Stromal cell of bone marrow (primary cell): ENCODE measurements around the gene AGPAT4.
"Not testable (repeated sequence)": the region's sequence is repeated elsewhere in the genome, so short reads cannot be mapped to it uniquely, and the experiment has no call there.

Experiments
- DNase-seq: peaks from one replicate; pipeline ENCODE4 v3.0.0-alpha.2; 2012; ENCODE audit warnings: low read depth

AGPAT4 gene, protein sequence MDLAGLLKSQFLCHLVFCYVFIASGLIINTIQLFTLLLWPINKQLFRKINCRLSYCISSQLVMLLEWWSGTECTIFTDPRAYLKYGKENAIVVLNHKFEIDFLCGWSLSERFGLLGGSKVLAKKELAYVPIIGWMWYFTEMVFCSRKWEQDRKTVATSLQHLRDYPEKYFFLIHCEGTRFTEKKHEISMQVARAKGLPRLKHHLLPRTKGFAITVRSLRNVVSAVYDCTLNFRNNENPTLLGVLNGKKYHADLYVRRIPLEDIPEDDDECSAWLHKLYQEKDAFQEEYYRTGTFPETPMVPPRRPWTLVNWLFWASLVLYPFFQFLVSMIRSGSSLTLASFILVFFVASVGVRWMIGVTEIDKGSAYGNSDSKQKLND

DNA sequence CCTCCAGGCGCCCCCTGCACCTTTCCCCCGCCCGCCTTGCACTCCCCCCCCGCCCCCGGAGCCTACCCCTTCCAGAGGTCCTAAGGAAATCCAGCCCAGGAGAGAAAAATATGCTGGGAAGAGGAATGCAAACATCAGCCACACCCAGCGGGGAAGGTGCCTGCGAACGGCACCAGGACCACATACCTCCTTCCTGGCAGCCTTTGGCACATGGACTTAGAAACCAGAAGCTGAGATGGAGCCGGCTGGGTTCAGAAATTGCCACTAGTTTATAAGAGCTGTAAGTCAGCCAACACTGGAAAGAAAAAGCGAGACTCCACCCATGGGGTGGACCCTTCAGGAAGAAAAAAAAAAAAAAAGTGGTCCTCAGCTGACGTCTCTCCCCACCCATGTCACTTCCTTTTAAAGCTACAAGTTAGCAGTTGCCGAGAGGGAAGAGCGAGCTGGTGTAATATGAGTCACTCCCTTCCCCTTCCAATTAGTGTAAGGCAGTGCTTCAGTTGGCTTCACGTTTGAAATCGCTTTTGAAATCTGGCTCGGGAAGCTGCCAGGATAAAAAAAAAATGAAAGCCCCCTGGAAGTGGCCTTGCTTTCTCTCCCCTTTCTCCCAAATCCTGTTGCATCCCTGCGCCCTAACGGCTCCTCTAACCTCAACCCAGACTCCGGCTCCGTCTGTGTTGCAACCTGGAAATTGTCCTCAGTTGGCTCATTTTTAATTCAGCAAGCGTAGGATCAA, at the start of gene AGPAT4:
Gene AGPAT4 (minus strand): TSS at position 310 of the 736 bp plus-strand sequence. CDS start 41,848 bp downstream, outside the sequence.
- peak; percentile 96 for DNase-seq

DNA sequence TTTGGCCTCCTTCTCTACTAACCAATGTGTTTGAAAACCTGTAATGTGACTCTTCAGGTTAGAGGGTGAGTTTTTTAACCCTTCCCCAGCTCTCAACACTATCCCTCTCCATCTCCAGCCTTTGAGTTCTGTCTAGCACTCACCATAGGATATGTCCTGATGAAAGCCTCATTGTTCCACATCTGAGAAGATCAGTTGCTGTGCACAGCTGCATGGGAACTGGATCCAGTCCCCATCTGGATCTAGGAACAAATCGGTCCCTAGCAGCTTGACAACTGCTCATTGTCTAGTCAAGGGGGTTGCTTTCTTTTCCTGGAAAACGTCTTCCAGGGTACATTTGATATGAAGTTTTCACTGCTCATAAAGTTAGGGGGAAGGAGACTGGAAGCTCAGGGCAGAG, 45.4 kb upstream of the AGPAT4 start:
- DNase-seq = no peak

DNA sequence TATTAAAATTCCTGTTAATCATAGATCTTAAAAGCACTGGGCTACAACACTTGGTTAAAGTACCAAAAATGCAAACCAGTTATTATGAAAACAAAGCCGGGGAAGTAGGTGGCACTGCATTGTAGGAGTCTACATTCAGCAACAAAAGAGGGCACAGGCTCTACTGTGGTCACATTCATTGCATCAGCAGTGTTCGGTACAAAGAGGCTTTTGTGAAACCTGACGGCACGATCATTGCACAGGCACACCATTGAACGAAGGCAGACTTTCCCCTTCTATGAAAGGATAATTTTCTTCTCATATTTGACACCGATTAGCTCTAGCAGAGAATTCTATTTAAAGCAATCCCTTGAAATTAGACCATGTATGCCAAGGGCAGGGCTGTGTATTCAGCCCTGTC, 44.6 kb upstream of the AGPAT4 start:
- no peak for DNase-seq

- DNase-seq = no peak
Observed at GRCh38 chr6:161316531-161316930, 42.7 kb upstream of the AGPAT4 start.

GRCh38 chr6:161315246-161315917, 41.5 kb upstream of the AGPAT4 start:
- not testable (repeated sequence) for DNase-seq

DNA sequence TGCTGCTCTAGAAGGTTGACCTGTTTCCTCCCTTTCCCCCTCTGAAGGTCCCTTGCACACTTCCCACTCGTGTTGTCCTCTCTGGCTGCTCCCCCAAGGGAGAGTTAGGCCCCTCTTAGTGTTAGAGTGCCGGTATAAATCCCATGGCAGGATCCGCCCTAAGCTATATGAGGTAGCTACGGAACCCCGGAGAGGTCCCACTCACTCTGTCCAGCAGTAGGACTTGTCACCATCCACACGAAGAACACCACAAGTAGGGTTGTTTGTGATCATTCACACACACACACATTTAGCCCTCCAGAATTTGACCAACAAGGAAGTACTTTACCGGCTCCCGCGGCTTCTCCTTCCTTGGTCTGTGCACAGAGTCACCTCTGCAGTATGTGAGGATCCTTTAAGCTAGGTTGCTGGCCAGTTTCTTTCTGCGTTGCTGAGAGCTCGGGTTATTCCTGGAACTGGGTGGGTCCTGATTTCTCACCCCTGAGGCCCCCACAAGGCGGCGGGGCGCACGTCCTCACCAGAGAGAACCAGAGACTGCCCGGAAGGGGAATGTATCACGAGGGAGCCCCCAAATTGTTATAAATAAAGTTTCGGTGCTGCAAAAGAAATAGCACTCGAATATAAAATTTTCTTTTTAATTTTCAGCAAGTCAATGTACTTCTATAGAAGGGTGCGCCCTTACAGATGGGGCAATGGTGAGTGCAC, 40.8 kb upstream of the AGPAT4 start:
- not testable (repeated sequence) for DNase-seq

DNA sequence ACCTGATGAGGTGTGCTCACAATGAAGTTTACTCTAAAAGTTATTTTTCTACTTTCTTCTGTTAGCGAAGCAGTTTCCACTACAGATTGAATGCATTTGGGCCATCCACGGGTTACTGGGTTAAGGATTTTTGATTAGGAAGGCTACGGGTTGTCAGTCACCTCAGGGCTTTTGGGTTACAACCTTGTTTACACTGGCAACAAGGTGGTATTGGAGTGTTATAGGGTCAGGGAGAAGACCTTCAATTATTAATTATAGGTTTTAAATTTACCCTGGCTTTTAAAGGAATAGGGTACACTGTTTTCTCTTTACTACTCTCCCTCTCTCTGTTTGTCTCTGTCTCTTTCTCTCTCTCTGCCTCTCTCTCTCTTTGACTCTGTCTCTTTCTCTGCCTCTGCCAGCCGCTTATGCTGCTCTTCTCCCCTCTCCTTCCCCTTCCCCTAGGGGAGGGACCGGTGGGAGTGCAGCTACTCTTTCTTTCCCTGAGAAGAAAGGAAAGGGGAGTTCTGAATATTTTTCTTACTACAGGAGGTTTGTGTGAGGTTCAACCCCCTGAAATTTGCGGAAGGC, 40.2 kb upstream of the AGPAT4 start:
- DNase-seq = no peak

GRCh38 chr6:161313475-161313874, 39.6 kb upstream of the AGPAT4 start:
- DNase-seq = not testable (repeated sequence)

- not testable (repeated sequence) for DNase-seq
Observed at GRCh38 chr6:161309774-161310173, 35.9 kb upstream of the AGPAT4 start.

- DNase-seq = no peak
Observed at GRCh38 chr6:161308075-161308655, 34.3 kb upstream of the AGPAT4 start.

DNA sequence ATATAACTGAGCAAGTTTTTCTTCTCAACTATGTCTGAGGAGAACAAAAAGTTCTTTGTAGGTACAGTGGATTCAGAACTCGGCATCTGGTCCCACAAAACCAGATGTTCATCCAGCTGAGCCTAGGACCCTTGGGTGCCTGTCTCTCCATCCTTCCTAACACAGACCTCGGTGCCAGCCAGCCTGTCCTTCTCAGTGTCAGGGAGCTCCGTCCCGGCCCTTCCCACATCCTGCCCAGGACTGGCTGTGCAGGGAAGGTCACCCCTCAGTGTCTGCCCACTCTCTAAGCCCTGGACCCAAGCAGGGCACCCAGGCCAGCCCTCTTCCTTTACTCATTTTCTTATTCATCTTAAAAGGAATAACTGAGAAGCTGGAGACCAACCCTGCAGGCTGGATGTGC, 32.0 kb upstream of the AGPAT4 start:
- DNase-seq = no peak

DNA sequence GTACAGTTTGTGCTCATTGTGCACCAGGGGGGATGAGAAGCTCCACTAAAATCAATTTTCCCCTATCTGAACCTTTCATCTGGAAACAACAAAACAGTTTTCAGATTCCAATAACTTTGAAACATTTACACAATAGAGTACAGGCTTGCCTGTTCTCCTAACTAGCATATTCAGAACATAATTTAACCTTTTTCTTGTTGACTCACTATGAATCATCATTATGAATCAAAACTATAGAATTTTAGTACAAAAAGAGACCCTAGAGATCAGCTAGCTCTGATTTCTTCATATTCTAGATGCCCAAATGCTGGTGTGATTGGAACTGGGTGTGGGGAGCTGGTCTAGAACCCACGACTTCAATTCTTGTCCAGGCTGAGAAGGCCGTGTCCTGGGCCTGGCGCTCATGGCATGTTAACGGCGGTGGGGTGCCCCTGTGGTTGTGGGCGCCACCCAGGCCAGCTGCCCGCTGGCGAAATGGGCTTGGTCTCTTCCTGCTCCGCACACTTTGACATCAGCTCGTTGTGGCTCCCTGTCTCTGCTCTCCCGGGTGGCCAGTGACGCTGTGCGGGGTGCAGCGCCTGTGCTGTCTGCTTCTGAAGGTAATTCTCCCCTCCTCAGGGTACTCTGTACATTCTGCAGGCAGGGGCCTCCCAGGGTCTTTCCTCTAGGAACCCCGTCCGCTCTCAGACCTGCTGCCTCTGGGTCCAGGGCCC, 29.9 kb upstream of the AGPAT4 start:
- peak; percentile 40 for DNase-seq

DNA sequence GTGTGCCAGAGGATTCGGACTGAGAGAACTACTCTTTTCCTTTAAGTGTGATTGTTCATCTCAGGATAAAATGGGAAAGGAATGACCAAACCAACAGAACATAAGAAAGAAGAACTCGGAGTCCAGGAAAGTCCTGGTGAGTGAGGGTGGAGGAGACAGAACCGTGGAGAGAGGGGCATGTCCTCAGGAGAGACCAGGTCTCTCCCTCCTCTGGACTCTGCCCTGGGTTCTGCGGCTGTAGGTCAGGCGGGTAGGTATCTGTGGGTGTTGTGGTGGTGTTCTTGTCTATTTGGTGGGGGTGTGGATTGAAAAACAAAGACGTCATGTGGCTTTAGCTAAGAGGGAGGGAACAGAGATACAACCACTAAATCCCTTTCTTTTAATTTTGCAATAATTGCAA, 29.1 kb upstream of the AGPAT4 start:
- DNase-seq = no peak

DNA sequence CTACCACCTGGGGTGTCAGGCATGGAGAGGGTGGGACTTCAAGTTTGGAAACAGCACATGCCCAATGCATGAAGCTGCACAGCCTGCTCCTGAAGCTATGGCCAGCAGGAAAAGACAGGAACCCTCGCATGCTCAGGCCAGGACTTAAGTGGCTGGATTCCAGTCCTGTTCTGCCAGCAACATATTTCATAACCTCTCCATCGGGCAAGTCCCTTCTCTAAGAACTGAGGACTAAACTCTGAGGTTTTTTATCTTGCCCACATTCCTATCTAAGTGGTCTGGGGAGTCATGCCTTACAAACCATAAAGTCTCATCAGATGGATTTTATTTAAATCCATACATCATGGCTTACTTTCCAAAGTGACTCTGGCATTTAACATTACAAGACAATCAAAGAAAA, 27.5 kb upstream of the AGPAT4 start:
- peak; percentile 56 for DNase-seq

DNA sequence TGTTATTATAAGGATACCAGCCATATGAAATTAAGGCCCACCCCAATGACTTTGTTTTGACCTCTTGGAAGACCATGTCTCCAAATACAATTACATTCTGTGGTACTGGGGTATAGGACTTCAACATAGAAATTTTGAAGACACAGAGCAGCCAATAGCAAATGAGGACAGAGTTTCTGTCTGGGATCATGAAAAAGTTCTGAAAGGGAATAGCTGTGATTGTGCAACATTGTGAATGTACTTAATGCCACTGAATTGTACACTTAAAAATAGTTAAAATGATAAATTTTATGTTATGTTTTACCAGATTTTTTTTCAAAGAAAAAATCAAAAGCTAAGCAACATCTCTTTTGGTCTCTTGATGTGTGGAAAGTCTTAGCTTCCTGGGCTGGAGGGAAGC, 27.0 kb upstream of the AGPAT4 start:
- DNase-seq = no peak

- DNase-seq = no peak
Observed at GRCh38 chr6:161299726-161300125, 25.9 kb upstream of the AGPAT4 start.

DNA sequence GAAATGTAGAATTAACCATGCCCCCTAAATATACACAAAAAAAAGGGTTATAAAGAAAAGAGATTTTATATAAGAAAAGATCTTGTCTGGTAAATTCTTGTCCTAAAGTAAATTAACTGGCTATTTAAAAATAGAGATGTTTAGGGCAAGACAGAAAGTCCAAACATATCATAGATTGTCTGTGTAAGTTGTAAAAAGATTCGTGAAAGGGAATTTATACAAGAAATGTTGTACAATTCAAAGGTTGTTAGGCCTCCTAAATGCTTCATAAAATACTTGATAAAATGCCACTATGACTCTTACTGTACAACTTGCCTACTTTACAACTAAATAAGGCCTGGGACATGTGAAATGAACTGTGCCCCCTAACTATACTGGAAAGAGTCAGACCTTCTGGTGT, 21.9 kb upstream of the AGPAT4 start:
- DNase-seq = no peak

DNA sequence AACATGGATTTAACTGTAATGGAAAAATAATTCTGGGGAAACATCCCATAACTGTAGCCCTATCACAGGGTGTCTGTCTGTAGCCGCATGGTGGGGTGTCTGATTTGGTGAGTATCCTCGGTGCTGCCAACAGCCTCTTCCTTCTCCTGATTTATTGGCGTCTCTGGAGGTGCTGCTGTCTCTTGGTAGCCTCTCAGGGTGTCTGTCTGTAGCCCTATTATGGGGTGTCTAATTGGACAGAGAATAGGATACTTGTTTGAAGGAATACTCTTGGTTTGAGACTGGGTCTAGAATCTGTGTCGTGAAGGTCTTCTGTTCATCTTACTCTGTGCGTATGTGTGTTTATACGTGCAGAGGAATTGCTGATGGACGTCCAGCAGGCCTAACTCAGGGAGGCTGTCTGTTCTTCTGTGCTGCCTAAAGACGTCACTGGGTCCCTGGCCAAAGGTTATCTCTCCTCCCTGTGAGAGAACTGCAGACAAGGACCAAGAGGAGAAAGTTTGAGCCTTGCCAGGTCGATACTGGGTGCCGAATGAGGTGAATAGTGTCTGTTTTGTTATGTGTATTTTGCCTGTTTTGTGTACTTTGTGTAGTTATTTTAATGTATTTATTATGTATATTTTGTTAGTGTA, 18.9 kb upstream of the AGPAT4 start:
- DNase-seq = no peak

DNA sequence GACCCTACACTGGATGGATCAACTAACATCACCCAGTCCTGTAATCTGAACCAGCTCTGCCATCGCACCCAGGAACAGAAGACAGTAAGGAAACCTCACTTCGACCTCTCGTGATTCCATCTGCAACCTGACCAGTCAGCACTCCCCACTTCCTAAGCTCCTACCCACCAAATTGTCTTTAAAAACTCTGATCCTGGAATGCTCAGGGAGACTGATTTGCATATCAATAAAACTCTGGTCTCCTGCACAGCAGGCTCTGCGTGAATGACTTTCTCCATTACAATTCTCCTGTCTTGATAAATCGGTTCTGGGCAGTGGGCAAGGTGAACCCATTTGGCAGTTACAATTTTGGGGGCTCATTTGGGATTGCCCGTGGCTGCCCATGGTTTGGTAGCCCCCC, 18.3 kb upstream of the AGPAT4 start:
- DNase-seq = no peak

DNA sequence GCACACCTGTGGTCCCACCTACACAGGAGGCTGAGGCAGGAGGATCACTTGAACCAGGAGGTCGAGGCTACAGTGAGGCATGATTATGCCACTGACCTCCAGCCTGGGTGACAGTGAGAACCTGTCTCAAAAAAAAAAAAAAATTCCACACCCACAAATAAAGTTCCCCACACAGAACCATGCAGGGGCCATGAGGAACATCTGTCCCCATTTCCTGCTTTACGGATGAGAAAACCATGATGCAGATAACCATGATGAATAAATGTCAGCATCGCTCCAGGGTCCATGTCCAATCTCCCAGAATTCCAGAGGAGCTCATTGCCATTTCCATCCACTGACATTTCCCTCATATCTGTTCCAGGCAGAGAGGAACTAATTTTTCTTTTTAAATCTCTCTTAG, 16.9 kb upstream of the AGPAT4 start:
- no peak for DNase-seq
